GM12865 (cell line): ENCODE results near the gene AFG3L2.

Experiments
- DNase-seq: peaks from one replicate; pipeline ENCODE4 v3.0.0; 2010; ENCODE audit warnings: low read depth
- H3K4me3 ChIP-seq: 2 replicates; pipeline ENCODE4 v1.5.1; 2011; ENCODE audit warnings: mild to moderate bottlenecking, low read depth, low read length, control low read depth
- TF ChIP-seq, protein P1 (sequence below): IDR thresholded peaks from 2 replicates; pipeline ENCODE4 v1.5.1; 2011; ENCODE audit warnings: low read length, control low read depth, low read depth, inconsistent platforms; ENCODE audit not compliant: insufficient read depth; ENCODE audit errors: missing control alignments

Gene AFG3L2

DNA sequence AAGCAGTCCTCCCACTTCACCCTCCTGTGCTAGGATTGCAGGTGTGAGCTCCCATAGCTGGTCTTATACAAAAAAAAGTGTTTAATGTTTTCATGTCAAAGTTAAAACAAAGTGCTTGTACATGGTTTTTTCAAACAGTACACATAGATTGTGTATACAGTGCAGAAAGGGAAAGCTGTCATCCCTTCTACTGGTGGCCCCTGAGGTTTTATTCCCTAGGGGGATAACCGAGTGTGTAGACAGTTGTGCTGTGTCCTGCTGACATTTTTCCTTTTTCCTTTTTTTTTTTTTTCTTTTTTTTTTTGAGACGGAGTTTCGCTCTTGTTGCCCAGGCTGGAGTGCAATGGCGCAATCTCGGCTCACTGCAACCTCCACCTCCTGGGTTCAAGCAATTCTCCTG lies 58.2 kb downstream of the AFG3L2 start:
- no peak overlapping the region for H3K4me3 ChIP-seq
- DNase-seq = no peak
- TF ChIP-seq, protein P1, sequence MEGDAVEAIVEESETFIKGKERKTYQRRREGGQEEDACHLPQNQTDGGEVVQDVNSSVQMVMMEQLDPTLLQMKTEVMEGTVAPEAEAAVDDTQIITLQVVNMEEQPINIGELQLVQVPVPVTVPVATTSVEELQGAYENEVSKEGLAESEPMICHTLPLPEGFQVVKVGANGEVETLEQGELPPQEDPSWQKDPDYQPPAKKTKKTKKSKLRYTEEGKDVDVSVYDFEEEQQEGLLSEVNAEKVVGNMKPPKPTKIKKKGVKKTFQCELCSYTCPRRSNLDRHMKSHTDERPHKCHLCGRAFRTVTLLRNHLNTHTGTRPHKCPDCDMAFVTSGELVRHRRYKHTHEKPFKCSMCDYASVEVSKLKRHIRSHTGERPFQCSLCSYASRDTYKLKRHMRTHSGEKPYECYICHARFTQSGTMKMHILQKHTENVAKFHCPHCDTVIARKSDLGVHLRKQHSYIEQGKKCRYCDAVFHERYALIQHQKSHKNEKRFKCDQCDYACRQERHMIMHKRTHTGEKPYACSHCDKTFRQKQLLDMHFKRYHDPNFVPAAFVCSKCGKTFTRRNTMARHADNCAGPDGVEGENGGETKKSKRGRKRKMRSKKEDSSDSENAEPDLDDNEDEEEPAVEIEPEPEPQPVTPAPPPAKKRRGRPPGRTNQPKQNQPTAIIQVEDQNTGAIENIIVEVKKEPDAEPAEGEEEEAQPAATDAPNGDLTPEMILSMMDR = no peak

DNA sequence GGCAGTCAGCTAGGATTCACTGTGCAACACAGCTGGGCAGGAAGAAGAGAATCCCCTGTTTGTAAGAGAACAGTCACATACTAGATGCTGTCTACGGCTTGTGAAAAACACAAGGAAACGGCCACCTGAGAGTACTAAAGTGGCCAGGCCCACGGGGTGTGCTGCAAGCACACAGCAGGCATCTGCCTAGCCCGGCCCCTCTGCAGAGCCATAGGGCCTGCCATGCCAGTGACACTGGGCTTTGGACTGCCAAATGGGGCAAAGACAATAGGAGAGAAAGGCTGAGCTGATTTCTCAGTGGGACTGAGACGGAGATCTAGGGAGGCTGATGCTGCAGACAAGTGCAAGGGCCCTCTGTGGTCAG lies 58.7 kb downstream of the AFG3L2 start:
- no peak overlapping the region for H3K4me3 ChIP-seq
- no peak for DNase-seq
- TF ChIP-seq, protein P1 = no peak

DNA sequence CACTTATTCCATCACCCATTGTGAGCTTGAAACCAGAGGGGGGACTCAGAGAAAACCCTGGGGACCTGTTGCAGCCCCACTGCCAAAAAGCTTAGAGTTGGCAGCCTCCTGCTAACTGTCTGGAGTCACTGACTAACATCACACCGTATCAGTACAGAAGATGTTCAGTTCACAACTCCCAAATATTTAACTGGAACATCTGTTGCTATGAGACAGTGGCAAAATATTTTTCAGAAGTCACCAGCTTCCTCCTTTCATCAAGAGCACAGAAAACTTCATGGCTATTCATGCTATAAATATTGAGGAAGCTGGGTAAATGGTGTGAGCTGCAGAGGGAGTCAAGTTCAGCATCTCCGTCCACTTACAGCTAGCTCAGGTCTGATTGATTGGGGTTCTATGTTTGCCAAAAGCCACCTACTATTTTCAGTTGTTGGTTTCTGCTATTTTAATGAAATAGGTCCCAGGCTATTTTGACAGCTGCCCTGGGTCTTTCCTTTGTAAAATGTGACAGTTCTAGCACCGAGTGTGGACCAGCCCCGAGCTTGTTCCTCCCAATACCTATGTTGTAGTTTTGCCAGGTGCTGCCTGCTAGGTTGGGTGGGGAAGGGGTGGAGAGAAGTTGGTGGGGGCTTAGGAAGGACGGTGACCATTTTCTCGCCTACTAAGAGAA lies 59.2 kb downstream of the AFG3L2 start:
- no peak for DNase-seq
- no peak overlapping the region for H3K4me3 ChIP-seq
- TF ChIP-seq, protein P1 = no peak

DNA sequence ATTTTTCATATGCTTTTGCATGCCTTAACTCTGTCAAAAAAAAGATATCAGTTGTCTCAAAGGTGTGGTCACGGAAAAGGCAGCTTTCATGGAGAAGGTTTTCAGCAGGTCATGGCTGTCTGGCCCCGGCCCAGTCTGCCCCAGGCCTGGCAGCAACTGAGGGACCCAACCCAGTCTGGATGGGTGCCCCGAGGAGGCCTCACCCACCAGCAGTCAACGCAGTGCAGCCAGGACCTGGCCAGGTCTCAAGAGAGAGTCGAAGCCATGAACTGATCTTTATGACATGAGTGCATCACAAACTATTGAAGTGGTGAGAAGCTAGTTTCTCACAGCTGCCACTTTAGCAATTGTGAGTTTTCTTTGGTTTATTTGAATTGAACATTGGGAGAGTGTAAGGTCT lies 61.1 kb downstream of the AFG3L2 start:
- no peak overlapping the region for H3K4me3 ChIP-seq
- TF ChIP-seq, protein P1 = no peak
- DNase-seq = no peak

DNA sequence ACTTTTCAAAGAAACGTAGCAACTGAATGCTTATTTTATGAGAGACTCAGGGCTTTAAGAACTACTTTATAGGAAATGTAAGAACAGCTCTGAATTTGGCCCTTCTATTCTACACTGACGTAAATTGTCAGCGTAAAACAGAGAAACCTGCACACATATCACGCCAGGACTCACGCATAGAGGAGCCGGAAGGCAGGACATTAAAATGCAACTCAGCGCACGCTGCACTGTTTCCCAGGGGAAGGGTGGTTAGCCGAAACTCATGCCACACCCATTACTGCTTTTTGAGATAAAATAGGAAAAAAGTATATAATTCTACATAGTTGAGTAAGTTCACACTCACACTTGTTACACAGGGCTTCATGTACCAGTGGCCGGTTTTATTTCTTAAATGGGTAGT lies 61.5 kb downstream of the AFG3L2 start:
- no peak overlapping the region for H3K4me3 ChIP-seq
- TF ChIP-seq, protein P1 = no peak
- no peak for DNase-seq

DNA sequence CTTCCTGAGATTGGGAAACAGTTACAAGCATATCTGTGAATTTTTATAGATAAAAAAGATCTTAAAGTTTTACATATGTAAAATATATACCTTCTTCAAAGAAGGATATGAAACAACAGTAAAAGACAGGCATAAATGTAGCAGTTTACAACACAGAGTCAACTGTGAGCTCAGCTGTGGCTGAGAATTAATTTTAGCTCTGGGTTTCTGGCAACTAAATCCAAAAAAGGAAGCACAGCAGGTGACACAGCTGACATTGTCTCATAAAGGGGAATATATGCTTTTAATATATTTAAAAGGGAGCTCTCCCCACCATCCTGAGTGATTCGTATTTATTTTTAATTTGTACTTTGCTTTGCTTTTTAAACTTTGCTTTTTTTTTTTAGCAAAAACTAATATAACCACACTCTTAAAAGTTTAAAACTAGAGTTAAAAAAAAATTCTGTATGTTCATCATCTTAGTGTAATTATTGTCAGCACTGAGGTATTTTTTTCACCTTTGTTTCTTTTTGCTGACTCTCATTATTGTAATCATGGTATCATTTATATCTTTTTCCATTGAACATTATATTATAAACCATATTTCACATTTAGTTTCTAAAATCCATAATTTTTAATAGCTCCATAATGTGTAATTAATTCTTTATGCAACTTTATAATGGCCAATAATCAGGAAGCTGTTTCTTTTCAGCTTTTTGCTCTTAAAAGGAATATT lies 62.3 kb downstream of the AFG3L2 start:
- DNase-seq = no peak
- no peak overlapping the region for H3K4me3 ChIP-seq
- TF ChIP-seq, protein P1 = no peak

DNA sequence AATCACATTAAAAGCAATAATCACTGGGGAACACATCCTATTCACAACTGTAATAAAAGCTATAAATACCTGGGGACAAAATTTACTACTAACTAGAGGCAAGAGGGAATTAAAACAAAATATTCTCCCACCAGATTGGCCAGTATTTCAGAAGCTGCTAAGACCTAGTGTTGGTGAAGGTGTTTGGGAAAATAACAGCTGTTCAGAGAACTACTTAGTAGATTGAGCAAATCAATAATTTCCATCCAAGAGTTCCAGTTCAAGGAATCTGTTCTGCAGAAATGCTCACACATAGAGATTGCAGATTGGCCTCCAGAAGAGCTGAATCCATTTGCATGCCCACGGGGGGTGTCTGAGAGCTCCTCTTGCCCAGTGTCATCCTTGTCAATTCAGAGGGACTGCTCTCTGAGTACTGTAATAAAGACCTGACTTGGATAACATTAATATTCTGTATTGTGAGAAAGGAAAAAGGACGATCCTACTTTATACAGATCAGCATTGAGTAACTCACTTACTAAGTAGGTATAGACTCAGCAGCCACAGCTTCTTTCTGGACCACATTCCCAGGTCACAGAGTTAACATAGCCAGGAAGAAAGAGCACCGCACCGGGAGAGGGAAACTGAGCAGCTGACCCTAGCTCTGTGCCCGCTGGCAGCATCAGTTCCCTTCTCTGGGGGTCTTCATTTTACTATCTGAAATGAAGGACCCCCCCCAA lies 63.3 kb downstream of the AFG3L2 start:
- TF ChIP-seq, protein P1 = no peak
- H3K4me3 ChIP-seq = no peak overlapping the region
- no peak for DNase-seq
